SU-DHL-6 (cell line): ENCODE measurements around the gene PLS1.

Experiments
- H2AFZ ChIP-seq: fragments of 200-600 bp; sonication (generic); 2 replicates; pipeline ENCODE4 v1.6.1; 2014; ENCODE audit warnings: low read depth, mild to moderate bottlenecking, moderate library complexity, mixed read lengths, antibody characterized with exemption, low read length; ENCODE audit not compliant: severe bottlenecking
- H3F3A ChIP-seq: fragments of 200-600 bp; shearing (Covaris generic); 2 replicates; pipeline ENCODE4 v1.6.0; 2016; ENCODE audit warnings: antibody characterized with exemption, mild to moderate bottlenecking; ENCODE audit not compliant: insufficient read depth
- H3K27ac ChIP-seq: fragments of 200-600 bp; sonication (generic); 2 replicates; pipeline ENCODE4 v1.5.1; 2016; ENCODE audit warnings: low read depth, mild to moderate bottlenecking, low read length, moderate library complexity, mixed read lengths
- H3K27me3 ChIP-seq: fragments of 200-600 bp; sonication (generic), shearing (Covaris generic); 2 replicates; pipeline ENCODE4 v1.6.0; 2014; ENCODE audit warnings: mild to moderate bottlenecking, low read length
- H3K36me3 ChIP-seq: fragments of 200-600 bp; sonication (generic); 2 replicates; pipeline ENCODE4 v1.6.1; 2014; ENCODE audit warnings: mild to moderate bottlenecking, low read length, mixed read lengths
- H3K4me2 ChIP-seq: fragments of 300-600, 200-600 bp; shearing (Covaris generic), sonication (generic); 2 replicates; pipeline ENCODE4 v1.6.0; 2014; ENCODE audit warnings: low read length, low read depth, mild to moderate bottlenecking; ENCODE audit not compliant: poor library complexity, severe bottlenecking
- H3K4me3 ChIP-seq: fragments of 200-600 bp; sonication (generic); 2 replicates; pipeline ENCODE4 v1.5.1; 2014; ENCODE audit warnings: antibody characterized with exemption, low read length, mild to moderate bottlenecking, mixed read lengths; ENCODE audit not compliant: insufficient read depth, poor library complexity, severe bottlenecking
- H3K79me2 ChIP-seq: fragments of 200-600 bp; sonication (generic); 2 replicates; pipeline ENCODE4 v1.6.1; 2014; ENCODE audit warnings: mild to moderate bottlenecking, low read length, moderate library complexity; ENCODE audit not compliant: insufficient read depth
- H3K9ac ChIP-seq: fragments of 200-600 bp; sonication (generic); 2 replicates; pipeline ENCODE4 v1.7.0; 2014; ENCODE audit warnings: mild to moderate bottlenecking, low read length
- H3K9me2 ChIP-seq: fragments of 200-600 bp; sonication (generic); replicated peaks from 2 replicates; pipeline ENCODE4 v1.6.1; 2014; ENCODE audit warnings: low read length; ENCODE audit not compliant: insufficient read depth
- H3K9me3 ChIP-seq: fragments of 200-600 bp; sonication (generic); 2 replicates; pipeline ENCODE4 v1.6.1; 2014; ENCODE audit warnings: low read length, mixed read lengths; ENCODE audit not compliant: insufficient read depth
- H4K20me1 ChIP-seq: fragments of 200-600 bp; sonication (generic); 2 replicates; pipeline ENCODE4 v1.6.1; 2014; ENCODE audit warnings: low read depth, mild to moderate bottlenecking, antibody characterized with exemption, low read length, moderate library complexity, mixed read lengths
- CTCF ChIP-seq: fragments of 200-600 bp; sonication (generic); IDR thresholded peaks from one replicate; pipeline ENCODE4 v1.5.1; 2017; ENCODE audit warnings: antibody characterized with exemption, mild to moderate bottlenecking, low read length, moderate library complexity; ENCODE audit not compliant: insufficient read depth, poor library complexity, severe bottlenecking
- EZH2phosphoT487 ChIP-seq: fragments of 200-600 bp; sonication (generic), shearing (Covaris generic); conservative IDR thresholded peaks from 2 replicates; pipeline ENCODE4 v1.6.1; 2018; ENCODE audit warnings: mild to moderate bottlenecking, antibody characterized with exemption, low read length, moderate library complexity, mixed read lengths

The PLS1 gene

GRCh38 chr3:142626971-142627370 is 30.8 kb downstream of the PLS1 start:
- Histone ChIP-seq H3K36me3 (no peaks in the 10 kb centered on the region), H3K27me3 (no peaks in the 10 kb centered on the region), H3F3A (no peaks in the 10 kb centered on the region), H3K27ac (no peak overlapping the region), H3K9me3 (no peaks in the 10 kb centered on the region), H4K20me1 (no peaks in the 10 kb centered on the region), H3K4me2 (no peak overlapping the region), H3K9me2 (no peaks in the 10 kb centered on the region), H3K4me3 (no peak overlapping the region), H3K79me2 (no peaks in the 10 kb centered on the region; the same call in 1 of the 2 replicates), H2AFZ (no peak overlapping the region), H3K9ac (no peak overlapping the region)
- TF ChIP-seq EZH2phosphoT487, result no peak

GRCh38 chr3:142628801-142629200 is 32.6 kb downstream of the PLS1 start:
- Histone ChIP-seq H3K36me3 (no peaks in the 10 kb centered on the region), H3K9me3 (no peaks in the 10 kb centered on the region), H3K9me2 (no peaks in the 10 kb centered on the region), H2AFZ (no peak overlapping the region), H3F3A (no peaks in the 10 kb centered on the region), H3K4me3 (no peak overlapping the region), H3K9ac (no peak overlapping the region), H4K20me1 (no peaks in the 10 kb centered on the region), H3K79me2 (no peaks in the 10 kb centered on the region; the same call in 1 of the 2 replicates), H3K4me2 (no peak overlapping the region), H3K27me3 (no peaks in the 10 kb centered on the region), H3K27ac (no peak overlapping the region)
- TF ChIP-seq EZH2phosphoT487 (no peak), CTCF (no peak)

- Histone ChIP-seq H3K9ac (no peak overlapping the region), H3K4me3 (no peak overlapping the region), H3K9me2 (no peaks in the 10 kb centered on the region), H3K27ac (no peak overlapping the region), H3K27me3 (no peaks in the 10 kb centered on the region), H3F3A (no peaks in the 10 kb centered on the region), H3K79me2 (no peaks in the 10 kb centered on the region; the same call in 1 of the 2 replicates), H4K20me1 (no peaks in the 10 kb centered on the region), H2AFZ (no peak overlapping the region), H3K36me3 (no peaks in the 10 kb centered on the region), H3K4me2 (no peak overlapping the region), H3K9me3 (no peaks in the 10 kb centered on the region)
- TF ChIP-seq CTCF (no peak), EZH2phosphoT487 (no peak)
These were observed 36.9 kb downstream of the PLS1 start for GRCh38 chr3:142633073-142633472.

- H3K9me2 ChIP-seq, result no peaks in the 10 kb centered on the region
- no peak overlapping the region for H3K4me2 ChIP-seq
- no peak overlapping the region for H3K9ac ChIP-seq
- no peak overlapping the region for H3K4me3 ChIP-seq
- H3F3A ChIP-seq, result no peaks in the 10 kb centered on the region
- H3K36me3 ChIP-seq, result no peaks in the 10 kb centered on the region
- TF ChIP-seq CTCF, result no peak
- TF ChIP-seq EZH2phosphoT487, result no peak
- H3K27ac ChIP-seq, result no peak overlapping the region
- no peak overlapping the region for H2AFZ ChIP-seq
- H4K20me1 ChIP-seq, result no peaks in the 10 kb centered on the region
- H3K27me3 ChIP-seq, result no peaks in the 10 kb centered on the region
- H3K9me3 ChIP-seq, result no peaks in the 10 kb centered on the region
- H3K79me2 ChIP-seq, result no peaks in the 10 kb centered on the region
These were observed 39.9 kb downstream of the PLS1 start for GRCh38 chr3:142636050-142636449.
